Effector memory CD8-positive, alpha-beta T cell (primary cell): ENCODE measurements around the gene SHISAL1.

ENCODE experiments used
- ATAC-seq: fragments of 150-1000 bp; cut with Tn5 transposase; replicated peaks from 2 replicates; pipeline ENCODE4 v1.10.0; 2021; ENCODE audit warnings: mild to moderate bottlenecking, moderate library complexity
- DNase-seq, 3 experiments: peaks; one replicate each; pipeline ENCODE4 v3.0.0; 2021
- H3K27ac Mint-ChIP-seq, 2 donors: one replicate each; pipeline ENCODE4 v1.8.0; 2022; ENCODE audit warnings: mild to moderate bottlenecking in 2 of 2, mixed read lengths in 2 of 2, moderate library complexity in 2 of 2
- H3K27me3 Mint-ChIP-seq, 2 donors: one replicate each; pipeline ENCODE4 v1.8.0; 2022; ENCODE audit warnings: mixed read lengths in 2 of 2
- H3K36me3 Mint-ChIP-seq: one replicate; pipeline ENCODE4 v1.8.0; 2022; ENCODE audit warnings: mild to moderate bottlenecking, moderate library complexity, mixed read lengths; ENCODE audit not compliant: insufficient read depth
- H3K4me1 Mint-ChIP-seq, 2 donors: one replicate each; pipeline ENCODE4 v1.8.0; 2022; ENCODE audit warnings: low read depth in 2 of 2, mixed read lengths in 2 of 2
- H3K4me3 Mint-ChIP-seq, 2 donors: one replicate each; pipeline ENCODE4 v1.8.0; 2022; ENCODE audit warnings: mild to moderate bottlenecking in 2 of 2, mixed read lengths in 2 of 2, moderate library complexity in 2 of 2
- H3K9me3 Mint-ChIP-seq, 2 donors: one replicate each; pipeline ENCODE4 v1.8.0; 2022; ENCODE audit warnings: mixed read lengths in 2 of 2

The SHISAL1 gene

DNA sequence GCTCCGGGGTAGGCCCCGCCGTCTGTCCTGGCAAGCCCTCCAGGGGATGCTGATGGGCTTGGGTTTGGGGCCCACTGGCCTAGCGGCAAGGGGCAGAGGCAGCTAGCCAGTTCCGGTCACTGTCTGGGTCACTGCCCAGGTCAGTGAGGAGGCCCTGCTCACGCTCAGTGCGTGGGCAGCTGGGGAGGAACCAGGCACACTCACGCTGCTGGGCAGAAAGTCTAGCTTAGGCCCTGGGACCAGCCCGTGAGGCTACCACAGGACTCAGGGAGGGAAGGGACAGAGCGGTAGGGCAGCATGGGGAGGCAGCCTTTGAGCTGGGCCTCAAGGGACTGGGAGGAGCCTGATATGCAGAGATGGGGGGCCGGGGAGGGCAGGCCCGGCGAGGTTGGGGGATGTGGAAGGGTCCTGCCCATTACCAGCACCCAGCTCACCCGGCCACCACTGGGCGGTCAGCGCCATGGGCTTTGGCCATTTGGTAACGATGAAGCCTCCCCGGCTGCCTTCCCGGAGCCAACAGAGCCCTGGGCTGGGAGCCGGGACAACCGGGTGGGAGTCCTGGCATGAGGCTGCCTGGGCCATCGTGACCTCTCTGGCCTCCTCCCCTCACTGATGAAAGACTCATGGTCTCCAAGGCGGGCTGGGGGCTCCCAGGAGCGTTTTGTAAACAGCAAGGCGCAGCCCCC lies 14.2 kb downstream of the SHISAL1 start:
- peaks cover 0 to 6% of the 10 kb centered on the region in 2 donors for H3K4me1 Mint-ChIP-seq

GRCh38 chr22:44297470-44298061 lies 15.2 kb downstream of the SHISAL1 start:
- ATAC-seq (no peak), DNase-seq (no peak)
- peaks cover 0 to 6% of the 10 kb centered on the region in 2 donors for H3K4me1 Mint-ChIP-seq
- H3K9me3 Mint-ChIP-seq: no peaks in the 10 kb centered on the region
- H3K27me3 Mint-ChIP-seq: peaks cover 13 to 18% of the 10 kb centered on the region in 2 donors
- no peak overlapping the region for H3K27ac Mint-ChIP-seq
- H3K4me3 Mint-ChIP-seq: no peak overlapping the region
- peaks cover 2% of the 10 kb centered on the region for H3K36me3 Mint-ChIP-seq

More for the DNA sequence above, 14.2 kb downstream of the SHISAL1 start:
- Mint-ChIP-seq H3K27ac (no peak overlapping the region), H3K27me3 (peaks cover 10 to 13% of the 10 kb centered on the region in 2 donors), H3K4me3 (no peak overlapping the region), H3K9me3 (no peaks in the 10 kb centered on the region), H3K36me3 (peaks cover 2% of the 10 kb centered on the region)
- no peak for ATAC-seq
- no peak for DNase-seq

DNA sequence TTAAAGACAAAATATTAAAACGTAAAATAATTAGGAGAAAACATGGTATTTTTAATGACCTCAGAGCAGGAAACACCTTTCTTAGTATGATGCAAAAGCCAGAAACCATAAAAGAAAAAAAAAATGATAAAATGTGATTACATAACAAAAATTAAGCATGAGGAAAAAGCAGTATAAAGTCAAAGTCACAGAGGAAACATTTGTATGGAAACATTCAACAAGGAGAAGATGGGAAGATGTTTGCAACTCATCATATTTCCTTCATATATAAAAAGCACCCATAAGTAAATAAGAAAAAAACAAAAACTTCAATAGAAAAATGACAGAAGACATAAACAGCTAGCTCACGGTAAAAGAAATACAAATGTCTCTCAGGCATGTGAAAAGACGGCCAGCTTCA lies 17.3 kb downstream of the SHISAL1 start:
- Mint-ChIP-seq H3K27me3 (peaks cover 10 to 30% of the 10 kb centered on the region in 2 donors), H3K36me3 (no peaks in the 10 kb centered on the region), H3K4me1 (peaks cover 2 to 6% of the 10 kb centered on the region in 2 donors), H3K27ac (no peak overlapping the region), H3K4me3 (no peak overlapping the region), H3K9me3 (no peaks in the 10 kb centered on the region)
- DNase-seq (no peak), ATAC-seq (no peak)

DNA sequence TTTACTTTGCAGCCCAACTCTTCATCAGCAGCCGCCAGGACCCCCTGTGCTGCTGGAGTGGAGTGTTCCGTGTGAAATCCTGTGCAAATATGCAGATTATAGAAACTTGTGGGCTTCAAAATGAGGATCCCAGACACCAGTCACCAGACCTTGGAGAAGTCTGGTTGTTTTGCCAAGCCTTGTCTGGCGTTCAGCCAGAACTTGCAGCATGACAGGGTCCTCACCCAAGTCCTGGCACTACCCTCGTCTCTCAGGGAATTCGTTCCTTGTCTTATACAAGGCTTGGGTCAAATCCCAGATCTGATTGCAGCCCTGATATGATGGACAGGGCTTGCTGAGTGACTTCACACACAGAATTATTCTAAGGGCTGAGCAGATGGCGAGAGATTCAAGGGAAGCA lies 18.9 kb downstream of the SHISAL1 start:
- H3K36me3 Mint-ChIP-seq: no peaks in the 10 kb centered on the region
- H3K27me3 Mint-ChIP-seq: peaks cover 11 to 39% of the 10 kb centered on the region in 2 donors
- DNase-seq: no peak
- ATAC-seq: no peak
- H3K4me3 Mint-ChIP-seq: no peak overlapping the region
- H3K4me1 Mint-ChIP-seq: peaks cover 0 to 2% of the 10 kb centered on the region in 2 donors
- no peak overlapping the region for H3K27ac Mint-ChIP-seq
- H3K9me3 Mint-ChIP-seq: no peaks in the 10 kb centered on the region

GRCh38 chr22:44293034-44293433 lies 19.7 kb downstream of the SHISAL1 start:
- H3K9me3 Mint-ChIP-seq: no peaks in the 10 kb centered on the region
- H3K27me3 Mint-ChIP-seq: peaks cover 12 to 45% of the 10 kb centered on the region in 2 donors
- H3K4me1 Mint-ChIP-seq: peaks cover 0 to 2% of the 10 kb centered on the region in 2 donors
- DNase-seq (no peak), ATAC-seq (no peak)
- no peaks in the 10 kb centered on the region for H3K36me3 Mint-ChIP-seq
- no peak overlapping the region for H3K4me3 Mint-ChIP-seq
- peak overlapping the region in 1 of 2 donors; percentile 47 for H3K27ac Mint-ChIP-seq

DNA sequence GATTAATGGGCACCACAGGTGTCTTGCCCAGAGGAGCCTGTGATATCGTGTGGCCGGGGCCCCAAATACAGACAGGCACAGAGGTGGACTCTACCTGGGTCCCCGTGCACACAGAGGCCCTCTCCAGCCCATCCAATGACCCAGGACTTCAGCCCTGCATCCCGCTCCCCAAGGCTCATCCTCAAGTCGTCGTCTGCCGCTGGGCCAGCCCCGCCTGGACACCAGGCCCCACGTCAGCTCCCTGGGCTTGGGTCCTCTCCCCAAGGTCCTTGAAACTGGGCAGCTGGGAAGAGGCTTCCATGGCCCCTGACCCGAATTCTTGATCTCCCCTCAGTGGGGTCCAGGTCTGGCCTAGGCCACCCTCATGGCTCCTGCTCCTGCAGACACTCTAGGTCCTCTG lies 20.2 kb downstream of the SHISAL1 start:
- H3K9me3 Mint-ChIP-seq: no peaks in the 10 kb centered on the region
- ATAC-seq (no peak), DNase-seq (no peak)
- no peak overlapping the region for H3K4me3 Mint-ChIP-seq
- H3K27me3 Mint-ChIP-seq: peaks cover 12 to 45% of the 10 kb centered on the region in 2 donors
- H3K4me1 Mint-ChIP-seq: peaks cover 0 to 2% of the 10 kb centered on the region in 2 donors
- H3K36me3 Mint-ChIP-seq: no peaks in the 10 kb centered on the region
- H3K27ac Mint-ChIP-seq: peak overlapping the region in 1 of 2 donors; percentile 47

- no peaks in the 10 kb centered on the region for H3K36me3 Mint-ChIP-seq
- H3K4me3 Mint-ChIP-seq: no peak overlapping the region
- no peaks in the 10 kb centered on the region for H3K9me3 Mint-ChIP-seq
- H3K4me1 Mint-ChIP-seq: peaks cover 0 to 2% of the 10 kb centered on the region in 2 donors
- no peak for ATAC-seq
- H3K27ac Mint-ChIP-seq: no peak overlapping the region
- H3K27me3 Mint-ChIP-seq: peaks cover 12 to 49% of the 10 kb centered on the region in 2 donors
- no peak for DNase-seq
Observed at GRCh38 chr22:44291674-44292360, 20.9 kb downstream of the SHISAL1 start.

DNA sequence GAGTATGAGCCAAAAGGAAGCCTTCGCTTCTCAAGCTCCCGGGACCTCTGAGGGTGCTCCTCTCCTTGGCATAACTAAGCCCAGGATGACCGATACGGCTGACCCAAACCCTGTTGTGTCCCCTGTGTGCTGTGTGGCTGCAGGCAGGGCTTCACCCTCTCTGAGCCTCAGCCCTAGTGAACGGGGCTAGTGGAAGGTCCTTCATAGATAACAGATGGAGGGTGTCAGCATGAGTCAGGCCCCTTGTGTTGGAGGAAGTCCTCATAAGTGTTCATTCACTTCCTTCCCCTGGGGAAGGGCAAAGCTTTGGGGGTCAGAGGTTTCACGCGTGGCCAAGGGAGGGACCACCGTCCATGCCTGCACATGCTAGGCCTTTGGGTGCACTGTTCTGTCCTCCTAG lies 21.5 kb downstream of the SHISAL1 start:
- Mint-ChIP-seq H3K27ac (no peak overlapping the region), H3K4me3 (no peak overlapping the region), H3K36me3 (no peaks in the 10 kb centered on the region), H3K27me3 (peaks cover 15 to 55% of the 10 kb centered on the region in 2 donors), H3K9me3 (no peaks in the 10 kb centered on the region), H3K4me1 (peaks cover 0 to 2% of the 10 kb centered on the region in 2 donors)
- ATAC-seq (no peak), DNase-seq (no peak)

GRCh38 chr22:44289414-44290171 lies 23.2 kb downstream of the SHISAL1 start:
- ATAC-seq: no peak
- DNase-seq: no peak
- Mint-ChIP-seq H3K27me3 (peaks cover 20 to 60% of the 10 kb centered on the region in 2 donors), H3K27ac (peak overlapping the region in 1 of 2 donors; percentile 63), H3K4me3 (no peak overlapping the region), H3K9me3 (no peaks in the 10 kb centered on the region), H3K36me3 (peaks cover under 1% of the 10 kb centered on the region), H3K4me1 (peaks cover 0 to 2% of the 10 kb centered on the region in 2 donors)

- Mint-ChIP-seq H3K4me1 (peaks cover 0 to 2% of the 10 kb centered on the region in 2 donors), H3K36me3 (peaks cover 2% of the 10 kb centered on the region), H3K27ac (no peak overlapping the region), H3K27me3 (peaks cover 20 to 60% of the 10 kb centered on the region in 2 donors), H3K9me3 (no peaks in the 10 kb centered on the region), H3K4me3 (no peak overlapping the region)
- DNase-seq (no peak), ATAC-seq (no peak)
Observed at GRCh38 chr22:44288913-44289312, 23.8 kb downstream of the SHISAL1 start.

DNA sequence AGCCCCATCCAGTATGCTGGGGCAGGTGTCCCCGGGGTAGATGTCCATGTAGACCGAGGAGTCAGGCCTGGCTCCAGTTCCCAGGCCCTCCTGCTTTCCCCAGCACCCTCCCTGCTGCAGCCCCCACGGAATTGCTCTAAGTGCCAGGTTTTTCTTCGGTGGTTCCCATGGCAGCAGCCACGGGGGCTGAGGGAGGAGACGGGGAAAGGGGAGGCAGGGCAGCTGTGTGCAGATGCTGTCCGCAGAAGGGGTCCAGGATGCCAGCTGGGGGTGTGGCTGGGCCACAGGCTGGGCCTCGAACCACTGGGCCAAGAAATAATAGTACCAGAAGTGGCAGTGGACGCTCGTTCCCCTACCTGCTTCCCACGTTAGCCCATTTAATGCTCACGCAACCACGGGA lies 25.0 kb downstream of the SHISAL1 start:
- Mint-ChIP-seq H3K27ac (no peak overlapping the region), H3K9me3 (no peaks in the 10 kb centered on the region), H3K27me3 (peaks cover 20 to 64% of the 10 kb centered on the region in 2 donors), H3K4me3 (no peak overlapping the region), H3K36me3 (peaks cover 2% of the 10 kb centered on the region), H3K4me1 (peaks cover 0 to 2% of the 10 kb centered on the region in 2 donors)
- DNase-seq: no peak
- ATAC-seq: no peak

DNA sequence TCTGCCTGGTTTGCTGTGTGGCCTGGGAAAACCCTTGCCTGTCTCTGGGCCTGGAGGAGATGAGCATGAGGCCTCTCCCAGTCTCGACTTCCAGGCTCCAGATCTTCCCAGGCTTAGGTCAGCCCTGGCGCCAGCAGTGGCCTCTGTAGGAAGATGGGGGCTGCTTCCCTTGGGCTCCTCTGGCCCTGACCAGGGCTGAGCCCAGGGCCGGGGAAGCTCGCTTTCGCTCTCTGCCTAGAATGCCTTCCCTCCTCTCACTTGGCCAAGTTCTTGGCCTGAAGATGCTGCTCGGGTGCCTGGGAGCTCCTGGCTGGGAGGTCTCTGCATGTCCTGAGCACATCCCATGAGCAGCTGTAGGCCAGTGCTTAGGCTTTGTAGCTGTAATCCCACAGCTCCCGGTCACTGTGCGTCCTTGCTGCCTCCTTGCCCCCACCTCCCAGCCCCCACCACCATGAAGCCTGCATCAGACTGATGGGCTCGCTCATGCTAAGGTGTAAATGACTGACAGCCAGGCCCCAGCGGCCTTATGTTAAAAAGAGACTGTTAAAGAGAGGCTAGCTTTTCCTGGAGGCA lies 25.5 kb downstream of the SHISAL1 start:
- no peak overlapping the region for H3K27ac Mint-ChIP-seq
- DNase-seq (no peak), ATAC-seq (no peak)
- H3K36me3 Mint-ChIP-seq: peaks cover 2% of the 10 kb centered on the region
- H3K9me3 Mint-ChIP-seq: no peaks in the 10 kb centered on the region
- H3K4me3 Mint-ChIP-seq: no peak overlapping the region
- H3K4me1 Mint-ChIP-seq: peaks cover 0 to 3% of the 10 kb centered on the region in 2 donors
- peaks cover 20 to 64% of the 10 kb centered on the region in 2 donors for H3K27me3 Mint-ChIP-seq

DNA sequence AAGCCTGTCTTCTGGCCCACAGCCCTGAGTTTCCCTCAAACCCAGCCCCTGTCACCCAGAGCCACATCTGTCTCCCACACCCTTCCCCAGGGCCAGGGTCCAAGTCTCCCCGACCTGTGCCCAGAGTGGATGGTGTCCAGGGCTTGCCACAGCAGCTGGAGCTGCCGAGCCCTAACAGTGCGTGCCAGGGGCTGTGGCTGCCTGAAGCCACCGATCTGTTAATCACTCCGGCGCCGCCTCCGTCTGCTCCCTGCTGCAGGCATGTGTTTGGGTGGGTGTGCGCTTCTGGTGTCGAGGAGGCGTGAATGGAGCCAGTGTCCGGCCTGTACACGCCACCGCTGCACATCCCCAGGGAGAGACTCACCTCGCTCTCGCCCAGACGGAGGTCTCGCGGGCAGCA lies 26.1 kb downstream of the SHISAL1 start:
- no peak overlapping the region for H3K4me3 Mint-ChIP-seq
- H3K27ac Mint-ChIP-seq: no peak overlapping the region
- DNase-seq: no peak
- ATAC-seq: no peak
- peaks cover 0 to 2% of the 10 kb centered on the region in 2 donors for H3K4me1 Mint-ChIP-seq
- H3K9me3 Mint-ChIP-seq: no peaks in the 10 kb centered on the region
- peaks cover 2% of the 10 kb centered on the region for H3K36me3 Mint-ChIP-seq
- peaks cover 20 to 64% of the 10 kb centered on the region in 2 donors for H3K27me3 Mint-ChIP-seq
